Fibroblast of skin of left quadriceps (primary cell): ENCODE data around the gene MYB.

ENCODE experiments used
- DNase-seq, 2 experiments: peaks; one replicate each; pipeline ENCODE4 v3.0.0-alpha.2; 2013; ENCODE audit warnings: low read depth in 2 of 2

The MYB gene

GRCh38 chr6:135188718-135189117, 7.6 kb downstream of the MYB start:
- no peak for DNase-seq

- DNase-seq = no peak
Measured at GRCh38 chr6:135189344-135189743, 8.2 kb downstream of the MYB start.

- no peak for DNase-seq
Measured at GRCh38 chr6:135191508-135192255, 10.6 kb downstream of the MYB start.

GRCh38 chr6:135192256-135193174, 11.4 kb downstream of the MYB start:
- no peak for DNase-seq

GRCh38 chr6:135193221-135193620, 12.1 kb downstream of the MYB start:
- DNase-seq = no peak

- DNase-seq = no peak
Measured at GRCh38 chr6:135195041-135195440, 13.9 kb downstream of the MYB start.

- DNase-seq = no peak
Measured at GRCh38 chr6:135195522-135195921, 14.4 kb downstream of the MYB start.

GRCh38 chr6:135196739-135197510, 15.8 kb downstream of the MYB start:
- DNase-seq = no peak

GRCh38 chr6:135202836-135203235, 21.7 kb downstream of the MYB start:
- peak in 1 of 2 experiments; percentile 4 for DNase-seq

- no peak for DNase-seq
Measured at GRCh38 chr6:135204951-135205350, 23.8 kb downstream of the MYB start.

GRCh38 chr6:135209803-135210202, 28.7 kb downstream of the MYB start:
- DNase-seq = no peak

- DNase-seq = no peak
Measured at GRCh38 chr6:135210632-135211305, 29.7 kb downstream of the MYB start.

- DNase-seq = no peak
Measured at GRCh38 chr6:135211306-135211702, 30.2 kb downstream of the MYB start.

- peak; percentile 75 to 80 for DNase-seq
Measured at GRCh38 chr6:135212020-135212806, 31.1 kb downstream of the MYB start.

- DNase-seq = peak; percentile 22
Measured at GRCh38 chr6:135212935-135213334, 31.8 kb downstream of the MYB start.

- DNase-seq = no peak
Measured at GRCh38 chr6:135213616-135214015, 32.5 kb downstream of the MYB start.

- DNase-seq = no peak
Measured at GRCh38 chr6:135215160-135215559, 34.1 kb downstream of the MYB start.

- DNase-seq = no peak
Measured at GRCh38 chr6:135215563-135215962, 34.5 kb downstream of the MYB start.

GRCh38 chr6:135217663-135218062, 36.6 kb downstream of the MYB start:
- no peak for DNase-seq

- no peak for DNase-seq
Measured at GRCh38 chr6:135219346-135219745, 38.2 kb downstream of the MYB start.

GRCh38 chr6:135221042-135221441, 39.9 kb downstream of the MYB start:
- DNase-seq = no peak
